Anterior cingulate cortex (tissue), 58 donors: ENCODE data around the gene TP63.

Experiments
- DNase-seq, 58 donors: peaks; one replicate each; lab custom pipeline; 2025; lab: John Stamatoyannopoulos, UW

The TP63 gene

GRCh38 chr3:189806171-189806951, 175.2 kb downstream of the TP63 start:
- no peak for DNase-seq

DNA sequence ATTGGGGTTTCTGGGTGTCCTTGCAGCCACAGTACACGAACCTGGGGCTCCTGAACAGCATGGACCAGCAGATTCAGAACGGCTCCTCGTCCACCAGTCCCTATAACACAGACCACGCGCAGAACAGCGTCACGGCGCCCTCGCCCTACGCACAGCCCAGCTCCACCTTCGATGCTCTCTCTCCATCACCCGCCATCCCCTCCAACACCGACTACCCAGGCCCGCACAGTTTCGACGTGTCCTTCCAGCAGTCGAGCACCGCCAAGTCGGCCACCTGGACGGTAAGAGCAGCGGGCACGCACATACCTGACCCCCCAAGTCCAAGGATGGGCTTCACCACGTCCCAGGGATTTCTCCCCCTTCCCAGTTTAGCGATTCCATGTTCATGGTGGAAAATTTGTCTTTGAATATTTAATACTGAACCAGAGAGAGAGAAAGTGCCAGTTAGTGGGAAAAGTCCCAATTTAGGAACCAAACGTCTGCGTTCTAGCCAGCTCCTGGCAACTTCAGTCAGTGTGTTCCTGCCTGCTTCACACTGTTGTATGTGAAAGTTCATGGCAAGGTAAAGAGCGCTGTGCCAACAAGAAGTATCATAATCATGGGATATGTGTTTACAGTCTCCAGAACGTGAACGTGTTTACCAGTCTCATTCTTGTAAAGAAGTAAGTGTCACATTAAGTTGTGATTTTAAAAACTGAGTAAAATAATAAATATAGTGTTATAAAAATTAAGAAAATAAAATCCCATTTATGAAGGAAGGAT, 177.2 kb downstream of the TP63 start:
- DNase-seq: no peak

GRCh38 chr3:189809583-189809982, 178.4 kb downstream of the TP63 start:
- DNase-seq: no peak

GRCh38 chr3:189812806-189813465, 181.7 kb downstream of the TP63 start:
- DNase-seq: no peak

DNA sequence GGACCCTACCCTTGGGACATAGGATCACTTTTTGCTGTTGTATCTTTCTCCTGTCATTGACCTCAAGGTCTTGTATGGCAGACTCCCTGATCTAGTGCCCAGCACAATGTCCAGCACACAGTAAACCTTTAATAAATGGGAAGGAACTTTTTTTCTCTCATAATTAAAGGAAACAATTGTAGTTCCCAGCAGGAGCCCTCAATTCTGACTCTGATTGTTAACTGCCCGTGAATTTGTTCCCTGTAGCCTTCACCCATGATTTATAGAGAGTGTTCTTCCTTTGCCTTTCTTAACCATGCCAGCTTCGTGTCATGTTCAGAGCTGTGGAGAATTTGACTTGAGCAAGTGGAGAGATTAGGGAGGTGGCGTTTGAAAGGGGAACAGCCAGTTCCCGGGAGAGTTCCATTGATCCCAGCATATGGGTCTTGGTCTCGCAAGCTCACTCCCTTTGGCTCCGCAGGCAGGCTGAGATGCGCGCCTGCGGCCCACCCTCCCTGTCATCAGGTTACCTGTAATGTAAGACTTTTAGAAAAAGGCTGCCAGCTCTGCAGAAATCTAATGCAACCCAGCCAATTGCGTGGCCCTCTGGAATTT, 182.6 kb downstream of the TP63 start:
- no peak for DNase-seq

DNA sequence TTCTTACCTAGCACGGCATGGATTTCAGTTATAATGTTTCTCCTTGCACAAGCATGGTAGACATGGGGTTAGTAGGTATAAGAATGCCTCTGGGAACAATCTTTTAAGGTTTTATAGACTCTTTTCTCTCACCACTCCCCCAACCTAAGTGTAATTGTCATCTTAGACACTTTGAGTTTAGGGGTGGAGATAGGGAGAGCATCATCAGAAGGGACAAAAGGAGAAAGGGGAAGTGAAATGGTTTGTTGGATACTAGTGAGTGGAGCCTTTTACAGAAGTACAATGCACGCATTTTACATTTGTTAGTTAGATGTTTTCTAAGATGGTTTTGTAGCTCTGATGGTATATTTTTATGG, 189.2 kb downstream of the TP63 start:
- DNase-seq: no peak

GRCh38 chr3:189821262-189821661, 190.1 kb downstream of the TP63 start:
- DNase-seq: no peak

- no peak for DNase-seq
Observed at GRCh38 chr3:189822726-189823125, 191.5 kb downstream of the TP63 start.

- DNase-seq: no peak
Observed at GRCh38 chr3:189824629-189825312, 193.6 kb downstream of the TP63 start.

- DNase-seq: no peak
Observed at GRCh38 chr3:189826566-189826965, 195.4 kb downstream of the TP63 start.

DNA sequence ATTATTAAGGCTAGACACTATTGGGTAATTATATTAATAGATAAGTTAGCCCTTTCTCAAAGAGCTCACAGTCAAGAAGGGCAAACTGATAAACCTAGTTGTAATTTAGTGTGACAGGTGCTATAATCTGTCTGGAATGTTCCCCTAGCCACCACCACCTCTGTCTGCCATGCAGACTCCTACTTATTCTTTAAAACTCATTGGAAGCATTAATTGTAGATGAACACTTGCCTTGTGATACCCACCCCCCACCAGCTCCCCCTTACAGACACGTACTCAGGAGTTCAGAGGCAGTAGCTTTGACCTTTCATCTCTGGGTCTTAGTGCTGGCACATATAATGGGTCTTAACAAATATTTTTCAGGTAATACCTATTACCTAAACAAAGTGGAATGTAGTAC, 195.9 kb downstream of the TP63 start:
- no peak for DNase-seq

- DNase-seq: no peak
Observed at GRCh38 chr3:189830401-189830800, 199.2 kb downstream of the TP63 start.

GRCh38 chr3:189833266-189833665, 202.1 kb downstream of the TP63 start:
- no peak for DNase-seq

- no peak for DNase-seq
Observed at GRCh38 chr3:189833996-189834395, 202.8 kb downstream of the TP63 start.

GRCh38 chr3:189834462-189834861, 203.3 kb downstream of the TP63 start:
- DNase-seq: no peak

GRCh38 chr3:189836795-189837194, 205.6 kb downstream of the TP63 start:
- DNase-seq: no peak

DNA sequence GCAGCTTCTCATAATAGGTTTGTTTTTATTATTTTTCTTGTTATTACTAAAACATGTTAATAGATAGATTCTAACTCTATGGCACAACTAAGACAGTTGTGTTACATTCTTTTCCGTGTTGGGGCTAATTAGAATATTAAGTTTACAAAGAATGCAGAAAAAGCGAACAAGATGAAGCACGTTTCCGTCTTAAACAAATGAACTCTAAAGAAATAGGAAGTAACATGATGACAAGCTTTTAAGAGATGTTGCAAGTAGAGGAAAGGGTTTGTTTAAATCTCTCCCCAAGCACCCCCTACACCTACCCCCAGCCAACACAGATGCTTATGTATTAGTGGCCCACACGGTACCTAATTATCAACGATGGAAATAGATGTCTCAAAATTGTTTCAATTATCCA, 207.1 kb downstream of the TP63 start:
- DNase-seq: no peak

GRCh38 chr3:189839576-189839975, 208.4 kb downstream of the TP63 start:
- no peak for DNase-seq

- DNase-seq: no peak
Observed at GRCh38 chr3:189841473-189842205, 210.4 kb downstream of the TP63 start.
